ENCODE results near the gene ALOX5. TPM values are rescaled to one million over a fixed set of nuclear protein-coding genes. Genes with fewer than 3 reads are reported as not detected.

ALOX5 gene
- total RNA-seq, 1 donor from 2014 or later: 181 TPM

DNA sequence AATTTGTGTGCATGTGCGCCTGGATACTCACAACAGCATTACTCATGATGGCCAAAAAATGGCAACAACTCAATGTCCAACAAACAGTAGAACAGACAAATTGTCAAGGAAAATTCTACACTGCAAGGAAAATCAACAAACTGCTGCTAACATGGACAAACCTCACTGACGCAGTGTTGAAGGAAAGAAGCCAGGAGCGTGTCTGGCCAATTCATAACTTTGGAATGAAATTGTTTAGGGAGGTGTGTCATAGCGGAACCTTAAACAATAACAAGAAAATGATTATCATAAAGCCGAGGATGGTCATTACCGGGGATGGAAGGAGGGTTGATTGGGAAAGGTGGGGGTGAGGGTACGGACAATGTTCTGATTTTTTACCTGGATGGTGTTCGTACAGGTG, 29.1 kb downstream of the ALOX5 start:
- no peaks in the 10 kb centered on the region for H3K27me3 Mint-ChIP-seq

DNA sequence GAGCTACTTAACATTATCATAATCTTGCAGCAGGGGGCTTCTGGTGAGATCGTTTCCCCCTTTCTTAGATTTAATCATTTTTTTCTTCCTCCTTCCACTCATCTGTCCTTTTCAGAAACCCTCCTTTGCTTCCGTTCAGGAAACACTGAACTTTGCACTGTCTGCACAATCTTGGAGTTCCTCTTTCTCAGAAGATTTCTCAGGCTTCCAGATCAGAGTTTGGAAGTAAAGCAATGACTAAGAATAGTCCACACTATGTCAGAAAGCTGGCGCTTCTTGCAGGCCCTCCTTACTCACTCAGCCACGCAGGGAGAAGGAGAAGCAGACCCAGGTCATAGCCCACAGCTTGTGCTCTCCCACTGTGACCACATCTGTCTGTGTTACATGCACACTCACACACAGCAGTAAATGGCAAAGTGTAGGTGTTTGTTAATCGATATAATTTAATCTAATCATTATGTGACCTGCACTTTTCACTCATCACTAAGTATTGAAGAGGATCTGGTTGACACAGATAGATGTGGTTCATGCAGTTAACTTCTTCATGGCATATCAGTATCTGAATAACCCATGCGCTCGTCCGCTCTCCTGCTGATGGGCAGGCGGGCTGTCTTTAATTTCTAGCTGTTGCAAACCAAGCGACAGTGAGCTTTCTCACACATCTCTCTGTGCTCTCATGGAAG, 30.2 kb downstream of the ALOX5 start:
- TF ChIP-seq, protein P1, sequence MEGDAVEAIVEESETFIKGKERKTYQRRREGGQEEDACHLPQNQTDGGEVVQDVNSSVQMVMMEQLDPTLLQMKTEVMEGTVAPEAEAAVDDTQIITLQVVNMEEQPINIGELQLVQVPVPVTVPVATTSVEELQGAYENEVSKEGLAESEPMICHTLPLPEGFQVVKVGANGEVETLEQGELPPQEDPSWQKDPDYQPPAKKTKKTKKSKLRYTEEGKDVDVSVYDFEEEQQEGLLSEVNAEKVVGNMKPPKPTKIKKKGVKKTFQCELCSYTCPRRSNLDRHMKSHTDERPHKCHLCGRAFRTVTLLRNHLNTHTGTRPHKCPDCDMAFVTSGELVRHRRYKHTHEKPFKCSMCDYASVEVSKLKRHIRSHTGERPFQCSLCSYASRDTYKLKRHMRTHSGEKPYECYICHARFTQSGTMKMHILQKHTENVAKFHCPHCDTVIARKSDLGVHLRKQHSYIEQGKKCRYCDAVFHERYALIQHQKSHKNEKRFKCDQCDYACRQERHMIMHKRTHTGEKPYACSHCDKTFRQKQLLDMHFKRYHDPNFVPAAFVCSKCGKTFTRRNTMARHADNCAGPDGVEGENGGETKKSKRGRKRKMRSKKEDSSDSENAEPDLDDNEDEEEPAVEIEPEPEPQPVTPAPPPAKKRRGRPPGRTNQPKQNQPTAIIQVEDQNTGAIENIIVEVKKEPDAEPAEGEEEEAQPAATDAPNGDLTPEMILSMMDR (IDR thresholded peaks at IDR 0.05): no peak
- Mint-ChIP-seq H3K9me3 (no peaks in the 10 kb centered on the region), H3K27me3 (no peaks in the 10 kb centered on the region), H3K27ac (peak overlapping the region; percentile 72), H3K36me3 (ENCODE audit: low read depth) (peaks cover 85% of the 10 kb centered on the region), H3K4me3 (no peak overlapping the region), H3K4me1 (peaks cover 58% of the 10 kb centered on the region)
- ChIA-PET CTCF (interaction anchor here (0.6 to 1.2 kb wide), 3 partner anchors 15 to 154 kb away, joined by 3 to 4 read pairs (median 4); no protein-coding TSS in a partner anchor), POLR2A (interaction anchor here (1.4 kb wide), 1 partner anchor 16 kb away, joined by 3 read pairs; no protein-coding TSS in a partner anchor)
- intact Hi-C loops (cut with micrococcal nuclease): loop anchor here (2.0 to 5.0 kb wide), 3 partner anchors 15 to 152 kb away; no protein-coding TSS in a partner anchor
- ATAC-seq (ENCODE audit: low read depth) (peak; percentile 84), DNase-seq (no peak)

More for the DNA sequence above, 29.1 kb downstream of the ALOX5 start:
- Mint-ChIP-seq H3K4me1 (peaks cover 49% of the 10 kb centered on the region), H3K27ac (no peak overlapping the region), H3K9me3 (no peaks in the 10 kb centered on the region), H3K36me3 (ENCODE audit: low read depth) (peaks cover 87% of the 10 kb centered on the region), H3K4me3 (no peak overlapping the region)
- TF ChIP-seq, protein P1 (IDR thresholded peaks at IDR 0.05): no peak
- intact Hi-C loops (cut with micrococcal nuclease): loop anchor here (5.0 kb wide), 1 partner anchor 151 kb away; no protein-coding TSS in a partner anchor
- ChIA-PET CTCF (interaction anchor here (1.0 kb wide), 1 partner anchor 153 kb away, joined by 4 read pairs; no protein-coding TSS in a partner anchor), POLR2A (no interaction called here)
- DNase-seq (no peak), ATAC-seq (ENCODE audit: low read depth) (no peak)

DNA sequence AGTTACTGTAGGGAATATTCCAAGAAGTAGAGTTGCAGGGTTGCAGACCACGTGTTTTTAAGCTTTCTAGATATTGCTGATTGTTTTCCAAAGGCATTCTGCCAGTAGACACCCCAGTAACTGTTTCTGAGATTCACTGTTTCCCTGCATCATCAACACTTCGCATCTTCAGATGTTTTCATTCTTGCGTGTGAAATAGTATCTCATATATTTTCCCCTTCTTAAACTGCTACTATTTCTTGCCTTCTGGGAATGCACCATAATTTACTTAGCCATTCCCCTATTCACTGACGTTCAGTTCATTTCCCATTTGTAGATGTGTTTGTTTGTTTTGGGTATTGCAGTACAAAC, 30.7 kb downstream of the ALOX5 start:
- Mint-ChIP-seq H3K36me3 (ENCODE audit: low read depth) (peaks cover 83% of the 10 kb centered on the region), H3K27ac (peak overlapping the region; percentile 72), H3K9me3 (no peaks in the 10 kb centered on the region), H3K27me3 (no peaks in the 10 kb centered on the region), H3K4me1 (peaks cover 63% of the 10 kb centered on the region), H3K4me3 (no peak overlapping the region)
- TF ChIP-seq, protein P1 (IDR thresholded peaks at IDR 0.05): no peak
- CTCF ChIA-PET: interaction anchor here (0.6 to 1.2 kb wide), 2 partner anchors 56 to 155 kb away, joined by 3 to 4 read pairs; no protein-coding TSS in a partner anchor
- POLR2A ChIA-PET: interaction anchor here (1.4 kb wide), 1 partner anchor 16 kb away, joined by 3 read pairs; no protein-coding TSS in a partner anchor
- DNase-seq (no peak), ATAC-seq (ENCODE audit: low read depth) (no peak)
- intact Hi-C loops (cut with micrococcal nuclease): loop anchor here (2.0 to 5.0 kb wide), 3 partner anchors 14 to 152 kb away; no protein-coding TSS in a partner anchor

DNA sequence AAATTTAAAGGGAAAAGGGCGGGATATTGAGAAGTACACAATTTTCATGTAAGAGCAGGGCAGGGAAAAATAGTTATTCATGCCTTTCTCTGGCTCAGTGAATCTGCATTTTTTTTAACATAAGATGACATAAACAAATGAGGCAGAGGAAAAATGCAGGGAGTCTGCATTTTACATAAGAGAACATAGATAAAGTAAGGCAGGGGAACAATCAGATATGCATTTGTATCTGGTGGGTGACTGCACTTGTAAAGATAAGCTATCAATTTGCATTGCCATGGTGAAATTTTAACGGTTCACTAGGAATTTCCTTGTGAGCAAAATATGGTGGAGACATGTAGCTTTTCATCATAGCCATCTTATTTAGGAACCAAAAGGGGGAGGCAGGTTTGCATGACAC, 33.5 kb downstream of the ALOX5 start:
- CTCF ChIA-PET: no interaction called here
- intact Hi-C loops (cut with micrococcal nuclease): no loop called here
- H3K4me1 Mint-ChIP-seq: peaks cover 53% of the 10 kb centered on the region

More for the DNA sequence above, 33.5 kb downstream of the ALOX5 start:
- POLR2A ChIA-PET: interaction anchor here (0.5 kb wide), 1 partner anchor 84 kb away, joined by 4 read pairs; no protein-coding TSS in a partner anchor
- ATAC-seq (ENCODE audit: low read depth): no peak
- no peak for DNase-seq
- no peaks in the 10 kb centered on the region for H3K9me3 Mint-ChIP-seq
- peaks cover 81% of the 10 kb centered on the region for H3K36me3 Mint-ChIP-seq (ENCODE audit: low read depth)
- TF ChIP-seq, protein P1 (IDR thresholded peaks at IDR 0.05): no peak
- H3K4me3 Mint-ChIP-seq: no peak overlapping the region
- H3K27me3 Mint-ChIP-seq: no peaks in the 10 kb centered on the region
- peak overlapping the region; percentile 38 for H3K27ac Mint-ChIP-seq

Measured in activated B cell treated with CpG ODN at 0.5 μM for 24 hours (primary cell).